NCI-H524 treated with DMSO at 0.1 percent for 48 hours (cell line): ENCODE results near the gene LARP1.
A peak's percentile ranks its signal among the peaks of the same experiment; 100 is the strongest.
"Not testable (repeated sequence)": the region's sequence is repeated elsewhere in the genome, so short reads cannot be mapped to it uniquely, and the experiment has no call there.

ENCODE experiments used
- DNase-seq: peaks from one replicate; lab custom pipeline; 2025; lab: John Stamatoyannopoulos, UW

Gene LARP1

DNA sequence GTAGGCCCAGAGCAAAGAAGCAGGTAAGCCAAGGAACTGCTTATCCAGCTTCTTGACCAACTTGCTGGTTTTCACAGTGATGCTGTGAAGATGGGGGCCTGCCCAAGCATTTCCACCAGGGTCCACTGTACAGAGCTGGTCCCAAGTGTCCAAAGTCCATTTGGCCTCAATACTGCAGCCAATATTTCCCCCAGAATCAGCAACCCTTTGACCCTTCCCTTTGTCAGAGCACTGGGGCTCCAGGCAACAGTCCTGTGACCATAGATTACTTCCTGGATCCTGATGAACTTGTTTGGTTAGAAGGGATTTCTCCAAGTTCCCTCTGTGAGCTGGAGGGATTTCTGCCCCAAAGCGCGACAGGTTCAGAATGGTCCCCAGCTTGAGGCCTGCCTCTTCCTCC is 68.9 kb downstream of the LARP1 start:
- no peak for DNase-seq

DNA sequence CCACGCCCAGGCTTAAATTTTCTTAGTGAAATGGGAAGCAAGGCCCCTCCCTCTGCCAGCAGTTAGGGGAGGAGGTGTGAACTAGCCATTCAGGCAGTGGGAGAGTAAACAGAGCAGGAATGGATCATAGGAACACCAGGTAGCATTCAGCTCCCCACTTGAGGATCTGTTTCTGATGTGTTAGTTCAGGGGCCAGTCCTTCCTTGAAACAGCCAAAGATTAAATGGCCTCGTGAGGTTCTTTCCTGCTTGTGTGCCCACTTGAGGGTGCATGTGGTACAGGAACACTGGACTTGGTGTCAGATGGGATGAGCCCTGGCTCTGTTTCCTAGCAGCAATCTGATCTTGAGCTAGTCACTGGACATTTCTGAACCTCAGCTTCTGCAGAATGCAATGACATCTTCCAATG is 74.0 kb downstream of the LARP1 start:
- no peak for DNase-seq

DNA sequence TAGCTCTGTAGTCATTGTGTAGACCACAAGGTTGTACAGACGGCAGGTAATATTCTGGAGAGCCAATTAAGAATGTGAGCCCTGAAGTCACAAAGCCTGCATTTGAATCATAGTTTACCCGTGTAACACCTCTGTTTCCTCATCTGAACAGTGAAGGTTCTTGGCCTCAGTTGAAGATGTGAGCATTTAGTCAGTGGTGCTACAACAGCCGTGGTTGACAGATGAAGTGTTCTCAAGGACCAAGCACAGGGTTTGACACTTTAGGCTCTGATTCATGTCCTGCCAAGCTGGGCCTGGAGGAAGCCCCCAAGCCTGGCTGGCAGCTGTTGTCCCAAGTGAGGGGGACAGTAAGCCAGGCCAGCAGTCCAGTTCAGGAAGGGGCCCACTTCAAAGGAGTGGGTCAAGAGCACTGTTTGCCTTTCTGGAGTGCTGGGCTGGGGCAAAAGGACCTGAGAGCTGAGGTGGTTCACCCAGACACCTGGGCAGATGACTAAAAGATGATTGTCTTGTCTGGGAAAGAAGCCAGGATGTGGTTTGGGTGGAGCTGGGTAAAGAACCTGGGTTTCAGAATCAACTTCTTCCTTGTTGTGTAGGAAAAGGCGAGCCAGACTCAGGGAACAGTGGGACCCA is 74.5 kb downstream of the LARP1 start:
- no peak for DNase-seq

DNA sequence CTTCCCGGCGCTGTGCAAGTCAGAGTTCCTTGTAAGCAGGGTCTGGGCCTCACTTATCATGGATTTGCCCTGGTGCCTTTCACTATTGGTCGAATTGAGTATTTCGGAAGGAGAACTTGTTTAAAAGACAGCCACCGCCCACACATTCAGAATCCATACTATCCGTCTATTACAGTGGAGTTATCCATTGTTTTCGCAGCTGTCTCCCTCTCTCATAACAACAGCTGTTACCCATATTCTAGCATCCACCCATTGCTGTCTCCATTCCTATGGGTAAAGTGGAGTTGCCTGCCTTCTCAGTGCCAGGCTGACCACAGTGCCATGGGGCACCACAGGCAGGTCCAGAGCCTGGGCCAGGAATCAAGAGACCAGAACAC is 75.0 kb downstream of the LARP1 start:
- DNase-seq, result no peak

DNA sequence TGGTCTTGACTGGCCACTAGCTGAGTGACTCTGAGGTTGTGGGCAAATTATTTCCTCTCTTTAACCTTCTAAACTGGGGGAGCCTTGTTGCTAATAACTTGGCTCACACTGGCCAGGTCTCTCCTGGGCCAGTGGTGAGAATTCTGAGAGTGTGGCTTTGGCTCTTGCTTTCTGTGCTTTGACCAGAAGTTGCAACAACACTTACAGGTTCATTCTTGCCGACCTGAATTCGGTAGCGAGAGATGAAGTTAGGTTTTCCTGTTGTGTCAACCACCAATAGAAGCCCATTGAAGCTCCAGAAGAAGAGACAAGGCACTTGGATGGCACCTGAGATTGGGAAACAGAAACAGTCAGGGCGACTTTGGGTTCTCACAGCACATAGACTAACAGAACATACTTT is 75.4 kb downstream of the LARP1 start:
- no peak for DNase-seq

DNA sequence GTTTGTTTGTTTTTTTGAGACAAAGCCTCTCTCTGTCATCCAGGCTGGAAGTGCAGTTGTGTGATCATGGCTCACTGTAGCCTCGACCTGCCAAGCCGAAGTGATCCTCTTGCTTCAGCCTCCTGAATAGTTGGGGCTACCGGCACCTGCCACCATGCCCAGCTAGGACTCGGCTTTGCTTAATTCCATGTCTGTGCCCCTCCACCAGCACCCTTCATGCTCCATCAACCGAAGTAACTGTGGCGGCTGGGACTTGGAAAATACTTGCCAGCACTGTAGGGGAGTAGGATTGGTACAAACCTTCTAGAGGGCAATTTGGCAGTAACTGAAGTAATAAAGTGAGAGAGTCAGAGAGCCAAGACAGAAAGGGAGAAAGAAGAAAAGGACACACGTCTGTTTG is 76.3 kb downstream of the LARP1 start:
- no peak for DNase-seq

DNA sequence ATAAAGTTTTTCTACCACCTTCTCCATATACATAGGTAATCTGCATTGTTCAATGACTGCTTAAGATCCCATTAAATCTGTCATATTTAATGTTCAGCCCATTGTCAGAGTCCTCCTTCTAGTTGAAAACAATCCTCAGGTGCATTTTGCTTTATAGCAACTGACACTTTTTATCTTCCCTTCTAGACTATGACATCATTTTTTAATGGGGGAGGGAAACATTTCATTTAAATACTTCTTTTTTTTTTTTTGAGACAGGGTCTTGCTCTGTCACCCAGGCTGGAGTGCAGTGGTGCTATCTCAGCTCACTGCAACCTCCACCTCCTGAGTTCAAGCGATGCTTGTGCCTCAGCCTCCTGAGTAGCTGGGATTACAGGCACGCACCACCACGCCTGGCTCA is 77.6 kb downstream of the LARP1 start:
- DNase-seq, result not testable (repeated sequence)

DNA sequence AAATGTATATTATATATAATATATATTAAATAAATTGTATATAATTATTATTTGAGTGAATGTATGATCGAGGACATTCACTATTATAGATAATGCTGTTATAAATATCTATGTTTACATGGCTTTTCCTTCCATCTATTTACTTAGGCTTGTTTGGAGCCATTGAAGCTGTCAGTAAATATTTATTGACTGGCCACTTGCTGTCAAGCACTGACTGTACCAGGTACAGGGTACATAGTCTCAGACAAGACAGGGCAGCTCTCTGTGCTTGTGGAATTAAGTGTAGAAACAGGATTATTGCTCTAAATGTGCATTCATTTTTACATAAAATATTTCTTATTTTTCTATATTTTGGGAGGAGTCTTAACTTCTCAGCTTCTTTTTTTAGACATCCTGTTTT is 78.9 kb downstream of the LARP1 start:
- no peak for DNase-seq

DNA sequence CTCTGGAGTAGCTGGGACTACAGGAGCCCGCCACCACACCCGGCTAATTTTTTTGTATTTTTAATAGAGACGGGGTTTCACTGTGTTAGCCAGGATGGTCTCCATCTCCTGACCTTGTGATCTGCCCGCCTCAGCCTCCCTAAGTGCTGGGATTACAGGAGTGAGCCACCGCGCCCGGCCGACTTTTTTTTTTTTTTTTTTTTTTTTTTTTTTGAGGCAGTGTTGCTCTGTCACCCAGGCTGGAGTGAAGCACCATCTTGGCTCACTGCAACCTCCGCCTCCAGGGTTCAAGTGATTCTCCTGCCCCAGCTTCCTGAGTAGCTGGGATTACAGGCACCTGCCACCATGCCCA is 80.5 kb downstream of the LARP1 start:
- not testable (repeated sequence) for DNase-seq

DNA sequence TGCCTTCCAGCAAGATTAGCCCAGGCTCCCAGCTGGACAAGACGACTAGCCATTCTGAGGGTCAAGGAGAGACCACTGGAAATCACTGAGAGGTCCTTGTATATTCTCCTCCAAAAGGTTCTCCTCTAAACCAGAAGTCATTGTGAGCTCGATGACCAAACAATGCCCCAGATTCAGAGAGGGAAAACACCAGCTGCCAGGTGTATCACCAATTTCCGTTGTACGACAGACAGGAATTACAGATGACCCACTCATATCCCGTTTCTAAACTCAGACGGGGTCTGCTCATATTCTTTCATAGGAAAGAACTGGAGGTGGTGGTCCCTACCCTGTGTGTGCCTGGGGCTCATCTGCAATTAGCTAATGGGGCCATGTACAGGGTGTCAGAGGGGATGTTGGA is 81.0 kb downstream of the LARP1 start:
- no peak for DNase-seq

DNA sequence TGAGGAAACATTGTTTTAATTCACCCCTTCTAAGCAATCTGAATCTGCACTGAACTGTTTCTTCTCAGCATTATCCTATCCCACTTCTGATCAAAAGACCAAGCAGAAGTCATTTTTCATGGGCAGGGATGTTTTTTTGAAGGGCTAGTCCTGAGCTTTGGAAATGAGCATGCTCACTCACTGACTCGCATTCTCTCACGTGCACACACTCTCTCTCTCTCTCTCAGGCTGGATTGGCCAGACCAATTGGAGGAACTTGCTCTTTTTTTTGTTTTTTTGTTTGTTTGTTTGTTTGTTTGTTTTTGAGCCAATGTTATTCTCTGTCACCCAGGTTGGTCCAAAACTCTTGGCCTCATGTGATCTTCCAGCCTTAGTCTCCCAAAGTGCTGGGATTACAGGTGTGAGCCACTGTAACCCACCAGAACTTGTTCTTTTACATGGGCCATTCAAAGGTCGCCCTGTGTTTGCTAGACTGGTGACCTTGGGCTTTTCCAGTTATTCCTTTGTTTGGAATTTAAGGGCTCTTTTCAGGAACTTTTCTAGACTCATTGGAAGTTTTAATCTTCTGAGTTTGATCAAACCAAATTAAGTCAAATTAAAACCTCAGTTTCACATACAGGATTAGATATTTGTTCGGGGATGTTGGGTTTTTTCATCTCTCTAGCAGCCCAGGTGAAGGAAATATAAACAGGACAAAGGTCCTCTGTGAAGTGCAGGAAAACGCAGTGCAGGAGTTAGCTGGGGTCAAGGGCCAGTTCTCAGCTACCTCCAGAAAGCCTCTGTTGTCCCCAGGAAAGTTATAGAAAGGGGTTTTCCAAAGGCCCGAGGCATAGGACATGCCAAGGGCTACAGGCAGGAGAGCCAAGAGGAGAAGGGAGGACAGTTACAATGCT is 82.1 kb downstream of the LARP1 start:
- DNase-seq, result no peak

DNA sequence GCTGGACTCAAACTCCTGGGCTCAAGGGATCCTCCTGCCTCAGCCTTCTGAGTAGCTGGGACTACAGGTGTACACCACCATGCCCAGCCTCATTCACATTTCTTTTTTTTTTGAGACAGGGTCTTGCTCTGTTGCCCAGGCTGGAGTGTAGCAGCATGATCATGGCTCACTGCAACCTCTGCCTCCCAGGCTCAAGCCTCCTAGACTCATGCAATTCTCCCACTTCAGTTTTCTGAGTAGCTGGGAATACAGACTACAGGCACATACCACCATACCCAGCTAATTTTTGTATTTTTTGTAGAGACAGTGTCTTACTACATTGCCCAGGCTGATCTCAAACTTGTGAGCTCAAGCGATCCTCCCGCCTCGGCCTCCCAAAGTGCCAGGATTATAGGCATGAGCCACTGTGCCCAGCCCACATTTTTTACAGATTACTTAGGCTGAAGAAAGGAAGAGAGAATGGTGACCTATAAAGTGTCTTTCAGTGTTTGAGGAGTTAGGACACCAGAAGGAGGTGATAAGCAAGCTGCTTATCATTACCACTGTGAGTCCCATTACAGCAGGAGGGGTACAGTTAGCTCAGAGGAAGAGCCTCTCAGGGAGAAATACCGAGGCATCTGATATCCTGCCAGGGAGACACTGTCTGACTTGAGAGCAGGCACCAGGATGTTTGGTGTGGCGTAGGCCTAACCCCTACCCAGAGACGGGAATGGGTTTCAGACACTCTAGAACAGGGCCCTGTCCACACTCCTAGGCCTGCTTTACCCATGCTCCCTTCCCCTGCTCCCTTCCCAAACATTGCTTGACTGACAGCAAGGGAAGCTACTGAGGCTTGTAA is 85.5 kb downstream of the LARP1 start:
- no peak for DNase-seq

DNA sequence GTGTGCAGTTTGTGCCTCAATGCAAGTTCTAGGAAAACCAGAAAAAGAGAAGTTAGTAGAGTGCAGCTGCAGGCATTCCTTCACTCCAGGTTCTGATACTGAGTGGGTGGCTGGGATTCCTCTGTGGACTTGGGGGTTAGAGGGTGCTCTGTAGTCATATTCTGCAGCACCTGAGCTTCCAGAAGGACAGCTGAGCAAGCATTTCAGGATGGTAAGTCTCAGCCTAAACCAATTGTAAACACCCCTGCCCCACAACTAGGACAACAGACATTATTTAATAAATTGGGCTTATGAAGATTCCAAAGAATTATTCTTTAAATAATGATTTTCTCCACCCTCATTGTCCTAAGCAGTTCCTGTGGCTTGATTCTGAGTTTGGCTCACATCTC is 86.1 kb downstream of the LARP1 start:
- no peak for DNase-seq

DNA sequence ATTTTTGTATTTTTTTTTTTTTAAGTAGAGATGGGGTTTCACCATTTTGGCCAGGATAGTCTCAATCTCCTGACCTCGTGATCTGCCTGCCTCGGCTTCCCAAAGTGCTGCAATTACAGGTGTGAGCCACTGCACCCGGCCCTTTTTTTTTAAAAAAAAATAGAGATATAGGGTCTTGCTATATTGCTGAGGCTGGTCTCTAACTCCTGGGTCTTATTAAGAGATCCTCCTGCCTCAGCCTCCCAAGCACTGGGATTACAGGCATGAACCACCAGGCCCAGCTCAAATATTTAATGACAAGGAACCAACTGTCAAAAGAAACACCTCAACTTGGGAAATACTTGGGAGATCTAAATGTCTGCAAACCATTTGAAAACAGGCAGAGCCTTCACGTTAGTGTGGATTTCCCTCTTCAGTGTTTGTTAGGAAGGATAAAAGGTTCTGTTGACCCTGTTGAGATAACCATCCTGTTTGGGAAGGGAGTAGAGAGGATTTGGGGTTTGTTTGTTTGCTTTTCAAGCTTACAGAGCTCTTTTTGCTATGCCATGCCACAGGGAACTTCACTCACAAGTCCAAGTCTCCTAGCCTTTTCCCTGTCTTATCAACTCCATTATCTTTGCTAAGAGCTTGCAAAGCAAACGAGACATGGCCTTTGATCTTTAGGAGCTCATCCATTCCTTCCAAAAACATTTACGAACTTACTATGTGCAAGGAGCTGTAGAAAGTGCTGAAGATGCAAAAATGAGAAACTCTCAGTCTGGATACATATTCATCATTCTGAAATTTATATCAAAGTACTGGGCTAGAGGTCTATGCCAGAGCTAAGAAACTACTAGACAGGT is 87.7 kb downstream of the LARP1 start:
- no peak for DNase-seq

DNA sequence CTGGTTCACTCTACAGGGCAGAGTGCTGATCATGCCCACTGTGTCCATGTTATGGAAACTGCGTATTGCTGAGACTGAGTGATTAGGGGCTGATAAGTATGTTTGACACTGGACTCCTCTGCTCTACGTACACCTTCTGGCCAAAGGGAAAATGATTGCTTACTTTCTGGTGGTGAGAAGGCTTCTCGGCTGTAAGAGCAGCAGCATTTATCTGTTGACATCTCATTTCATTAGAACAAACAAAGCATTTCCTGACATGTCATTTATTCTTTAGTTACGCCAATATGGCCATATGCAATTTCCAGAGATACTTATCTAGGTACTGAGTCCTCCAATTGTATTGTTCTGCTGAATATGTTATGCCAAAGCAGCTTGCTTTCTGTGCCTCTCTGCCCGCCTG is 89.6 kb downstream of the LARP1 start:
- no peak for DNase-seq

DNA sequence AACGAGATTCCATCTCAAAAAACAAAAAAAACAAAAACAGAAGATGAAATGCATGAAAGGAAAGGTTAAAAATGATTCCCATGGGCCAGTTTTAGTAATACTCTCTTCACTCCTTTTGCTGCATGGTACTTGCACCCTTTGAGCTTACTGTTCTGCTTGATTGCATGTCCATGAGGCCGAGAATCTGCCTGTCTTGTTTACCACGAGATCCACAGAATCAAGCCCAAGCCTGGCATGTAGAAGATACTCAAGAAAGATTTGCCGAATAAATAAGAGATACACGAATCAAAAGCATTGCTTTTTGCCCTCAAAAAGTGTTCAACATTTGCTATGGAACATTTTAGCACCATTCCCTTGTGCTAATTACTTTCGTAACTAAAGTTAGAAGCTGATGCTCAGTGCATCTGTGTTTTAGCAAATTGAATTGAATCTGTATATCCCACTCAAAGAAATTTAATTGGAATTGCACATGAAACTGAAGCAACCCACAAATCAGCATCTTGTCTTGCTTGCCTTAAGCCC is 94.1 kb downstream of the LARP1 start:
- DNase-seq, result no peak

DNA sequence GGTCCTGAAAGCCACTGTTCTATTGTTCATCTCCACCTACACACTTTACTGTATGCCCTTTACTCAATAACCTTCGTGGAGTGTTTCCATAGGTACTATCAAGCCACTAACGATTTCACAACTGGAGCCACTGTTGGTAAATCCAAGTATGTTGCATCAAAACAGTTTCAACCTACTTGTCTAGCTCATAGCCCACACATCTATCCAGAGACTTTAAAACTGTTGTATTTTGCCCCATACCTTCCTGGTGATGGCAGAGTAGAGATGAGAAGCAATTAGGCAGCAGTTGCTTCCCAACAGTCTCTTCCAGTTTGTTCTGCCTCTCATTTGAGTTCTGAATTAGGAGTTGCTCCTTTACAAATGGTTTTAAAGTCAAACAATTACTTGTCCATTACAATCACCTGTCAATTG is 94.6 kb downstream of the LARP1 start:
- no peak for DNase-seq

DNA sequence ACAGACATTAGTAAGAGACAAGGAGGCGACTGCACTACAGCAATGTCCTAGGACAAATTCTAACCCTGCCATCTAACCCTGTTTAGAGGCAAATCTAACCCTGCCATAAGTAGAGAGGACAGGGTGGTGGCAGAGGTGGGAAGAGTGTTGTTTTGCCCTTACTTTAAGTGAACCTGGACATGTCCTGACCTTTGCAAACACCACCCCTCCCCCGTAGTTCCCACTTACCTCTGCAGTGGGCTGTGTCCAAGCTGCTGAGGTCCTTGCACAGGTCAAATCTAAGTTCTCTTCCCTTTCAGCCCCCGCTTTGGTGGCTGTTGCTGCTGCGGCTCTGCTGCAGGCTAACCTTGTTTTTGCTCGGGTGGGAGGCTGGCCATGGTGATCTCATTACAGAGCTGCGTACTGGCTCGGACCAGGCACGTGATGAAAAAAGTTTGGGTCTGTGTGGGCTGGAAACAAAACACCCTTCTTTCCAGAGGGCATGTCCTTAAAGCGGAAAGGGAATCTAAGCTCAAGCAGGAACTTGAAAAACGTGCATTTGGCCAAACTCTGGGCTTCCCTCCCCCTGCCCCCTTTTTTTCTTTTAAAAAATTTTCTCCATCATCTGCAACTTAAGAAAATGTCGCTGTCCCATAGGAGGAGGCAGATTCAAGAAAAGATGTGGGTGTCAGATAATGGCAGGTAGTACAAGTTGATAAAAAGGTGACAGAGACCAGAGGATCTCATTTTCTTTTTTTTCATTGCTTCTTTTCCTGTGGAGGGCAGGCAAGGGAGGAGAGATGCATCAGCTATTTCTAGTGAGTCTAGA is 95.3 kb downstream of the LARP1 start, which contains the start of gene FAXDC2:
Gene FAXDC2 (minus strand): TSS at position 349 of the 808 bp plus-strand sequence. CDS start 12,425 bp downstream, outside the sequence.
- no peak for DNase-seq

DNA sequence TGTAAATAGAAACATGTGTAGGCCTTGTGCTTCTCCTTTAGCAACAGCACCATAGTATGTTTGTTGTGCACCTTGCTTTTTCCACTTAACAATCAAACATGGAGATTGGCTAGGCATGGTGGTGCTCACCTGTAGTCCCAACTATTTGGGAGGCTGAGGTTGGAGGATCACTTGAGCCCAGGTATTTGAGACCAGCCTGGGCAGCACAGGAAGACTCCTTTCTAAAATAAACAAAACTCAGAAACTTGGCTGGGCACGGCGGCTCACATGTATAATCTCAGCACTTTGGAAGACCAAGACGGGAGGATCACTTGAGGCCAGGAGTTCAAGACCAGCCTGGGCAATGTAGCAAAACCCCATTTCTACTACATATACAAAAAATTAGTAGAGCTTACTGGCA is 96.2 kb downstream of the LARP1 start:
- DNase-seq, result no peak

DNA sequence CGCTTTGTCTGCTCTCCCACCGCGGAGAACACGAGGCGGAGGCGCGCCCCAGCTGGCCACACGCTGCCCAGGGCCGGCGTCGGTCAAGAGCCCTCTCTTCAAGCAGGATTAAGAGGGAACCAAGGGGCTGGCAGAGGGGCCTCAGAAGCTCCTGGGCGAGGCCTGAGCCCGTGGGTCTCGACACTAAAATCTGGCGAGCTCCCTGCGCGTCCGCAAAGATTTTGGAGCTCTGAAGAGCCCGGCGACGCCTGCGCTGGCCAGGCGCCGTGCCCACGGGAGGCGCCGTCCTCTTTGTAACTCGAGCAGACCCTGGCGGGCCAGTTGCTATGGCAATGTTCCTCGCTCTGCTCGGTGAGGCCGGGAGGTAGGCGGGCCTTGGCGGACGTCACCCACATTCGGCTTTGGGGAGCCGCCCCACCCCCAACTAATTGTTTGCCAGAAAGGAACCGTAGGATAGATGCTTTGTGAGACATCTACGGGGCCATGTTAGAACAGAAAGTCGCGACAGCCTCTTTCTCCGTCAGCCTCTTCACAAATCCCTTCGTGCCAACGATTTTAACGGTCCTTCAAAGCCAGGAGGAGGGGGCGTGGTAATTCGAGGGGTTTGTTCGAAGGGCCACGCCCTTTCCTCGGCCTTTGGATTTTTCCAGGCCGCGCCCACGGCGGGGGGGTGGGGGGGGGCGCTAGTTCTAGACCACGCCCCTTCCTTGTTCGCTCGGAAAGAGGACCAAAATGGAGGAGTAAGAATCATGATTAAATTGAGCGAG is 102.5 kb downstream of the LARP1 start:
- peak; percentile 81 for DNase-seq
